Measurements from ENCODE around the gene ITPR3.

DNA sequence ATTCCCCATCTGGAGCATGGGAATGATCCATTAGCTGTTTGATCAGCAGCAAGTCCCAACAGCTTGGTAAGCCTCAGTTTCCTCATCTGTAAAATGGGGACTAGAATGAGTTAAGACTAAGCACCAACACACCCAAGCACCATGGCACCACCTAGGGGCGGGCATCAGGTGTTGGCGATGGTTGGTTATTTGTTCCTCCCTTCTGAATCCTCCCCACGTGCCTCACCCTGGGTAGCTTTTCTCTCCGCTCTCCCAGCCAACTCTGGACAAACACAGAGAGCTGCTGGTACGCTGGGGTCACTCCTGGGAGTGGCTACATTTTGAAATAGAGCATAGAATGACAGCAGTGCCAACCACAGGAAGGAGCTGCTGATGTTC is 13.3 kb upstream of the ITPR3 start:
- TF ChIP-seq MAX (IDR thresholded peaks at IDR 0.05) (no peak), CTCF (IDR thresholded peaks at IDR 0.05; ENCODE audit: low read depth, low read length, missing input control) (peak; percentile 7), GABPA (IDR thresholded peaks at IDR 0.05 in 1 of 2, conservative IDR thresholded peaks at IDR 0.05 in 1 of 2) (no peak), HNF4A (conservative IDR thresholded peaks at IDR 0.05) (no peak), SP1 (IDR thresholded peaks at IDR 0.05) (no peak), RAD21 (IDR thresholded peaks at IDR 0.05) (peak; percentile 12 to 30), ZBTB33 (IDR thresholded peaks at IDR 0.05) (no peak), HNF4G (IDR thresholded peaks at IDR 0.05) (no peak), EGR1 (IDR thresholded peaks at IDR 0.05; ENCODE audit: low read depth in 2 of 2) (no peak), JUND (IDR thresholded peaks at IDR 0.05) (no peak), TAF1 (conservative IDR thresholded peaks at IDR 0.05) (no peak), YY1 (IDR thresholded peaks at IDR 0.05) (no peak)
- TF ChIP-seq, protein P1, sequence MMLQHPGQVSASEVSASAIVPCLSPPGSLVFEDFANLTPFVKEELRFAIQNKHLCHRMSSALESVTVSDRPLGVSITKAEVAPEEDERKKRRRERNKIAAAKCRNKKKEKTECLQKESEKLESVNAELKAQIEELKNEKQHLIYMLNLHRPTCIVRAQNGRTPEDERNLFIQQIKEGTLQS (IDR thresholded peaks at IDR 0.05) = no peak
